Measurements from ENCODE around the gene P2RX4. TPM values are rescaled to one million over a fixed set of nuclear protein-coding genes. Genes with fewer than 3 reads are reported as not detected.
"Not testable (repeated sequence)": the region's sequence is repeated elsewhere in the genome, so short reads cannot be mapped to it uniquely, and the experiment has no call there.

P2RX4 gene
- total and polyA plus RNA-seq, 12 donors = 13.3 to 114 (median 34.4) TPM

- 81 to 95% (median 87%) methylated on average over 8 to 19 of the region's 19 CpGs for WGBS, 4 donors
- DNase-seq = no peak
- Histone ChIP-seq H3K27me3 (no peaks in the 10 kb centered on the region), H3K4me3 (no peak overlapping the region), H3K36me3 (replicated peaks in 1 of 2) (peaks cover 0 to 18% of the 10 kb centered on the region in 2 donors), H3K27ac (no peak overlapping the region), H3K9me3 (replicated peaks in 1 of 3) (no peaks in the 10 kb centered on the region), H3K4me1 (replicated peaks in 1 of 2) (peaks cover 4 to 10% of the 10 kb centered on the region in 2 donors)
- TF ChIP-seq CTCF (IDR thresholded peaks at IDR 0.05) (peak in 2 of 6 experiments; percentile 7 to 18), POLR2A (IDR thresholded peaks at IDR 0.05) (no peak)
- intact Hi-C loops (cut with DNase I) = no loop called here
Observed at GRCh38 chr12:121223292-121224285, 13.7 kb downstream of the P2RX4 start.

- intact Hi-C loops (cut with DNase I) = no loop called here
- H3K4me3 ChIP-seq = no peak overlapping the region
- no peak for TF ChIP-seq POLR2A (IDR thresholded peaks at IDR 0.05)
- no peak for TF ChIP-seq CTCF (IDR thresholded peaks at IDR 0.05)
- no peak for DNase-seq
- H3K9me3 ChIP-seq (replicated peaks in 1 of 3) = no peaks in the 10 kb centered on the region
- WGBS, 4 donors = 72 to 82% (median 76%) methylated on average over 8 of the region's 8 CpGs
- peaks cover 0 to 23% of the 10 kb centered on the region in 2 donors for H3K36me3 ChIP-seq (replicated peaks in 1 of 2)
- no peaks in the 10 kb centered on the region for H3K27me3 ChIP-seq
- H3K4me1 ChIP-seq (replicated peaks in 1 of 2) = peaks cover 4 to 9% of the 10 kb centered on the region in 2 donors
- H3K27ac ChIP-seq = no peak overlapping the region
Observed at GRCh38 chr12:121224591-121224990, 14.7 kb downstream of the P2RX4 start.

- Histone ChIP-seq H3K4me1 (replicated peaks in 1 of 2) (no peaks in the 10 kb centered on the region), H3K4me3 (no peak overlapping the region), H3K27me3 (no peaks in the 10 kb centered on the region), H3K9me3 (replicated peaks in 1 of 3) (no peaks in the 10 kb centered on the region), H3K27ac (no peak overlapping the region), H3K36me3 (replicated peaks in 1 of 2) (peaks cover 0 to 23% of the 10 kb centered on the region in 2 donors)
- intact Hi-C loops (cut with DNase I) = no loop called here
- TF ChIP-seq POLR2A (IDR thresholded peaks at IDR 0.05) = no peak
- no peak for TF ChIP-seq CTCF (IDR thresholded peaks at IDR 0.05)
- DNase-seq = no peak
- WGBS, 4 donors = 83 to 91% (median 89%) methylated on average over 8 of the region's 8 CpGs
Observed at GRCh38 chr12:121226399-121226798, 16.5 kb downstream of the P2RX4 start.

- DNase-seq; H3K27ac ChIP-seq; H3K9me3 ChIP-seq (replicated peaks in 1 of 3); H3K27me3 ChIP-seq; intact Hi-C loops (cut with DNase I); H3K4me3 ChIP-seq; H3K4me1 ChIP-seq (replicated peaks in 1 of 2): not testable (repeated sequence)
- peaks cover 0 to 19% of the 10 kb centered on the region in 2 donors for H3K36me3 ChIP-seq (replicated peaks in 1 of 2)
- WGBS, 4 donors = 97 to 98% (median 97%) methylated on average over 8 of the region's 8 CpGs
Observed at GRCh38 chr12:121226871-121227270, 16.9 kb downstream of the P2RX4 start.

All from adrenal gland (tissue), 12 donors.